BJ (cell line): ENCODE data around the gene OPTC. TPM values are rescaled to one million over a fixed set of nuclear protein-coding genes. Genes with fewer than 3 reads are reported as not detected.

Experiments
- CTCF ChIA-PET: fragments of 350-600 bp; formaldehyde crosslinking; extraction: SDS; loops from one replicate; lab custom pipeline; 2021; ENCODE audit warnings: antibody characterized with exemption, inconsistent platforms; lab: Yijun Ruan, JAX
- POLR2A ChIA-PET: fragments of 300-600 bp; sonication (Branson Sonifier 250); formaldehyde crosslinking; extraction: SDS; loops from one replicate; lab custom pipeline; 2021; ENCODE audit warnings: antibody characterized with exemption; lab: Charles Lee
- DNase-seq: peaks from one replicate; pipeline ENCODE4 v3.0.0-alpha.2; 2011; ENCODE audit warnings: low read depth
- H3K27me3 ChIP-seq: 2 replicates; pipeline ENCODE4 v1.6.0; 2011; ENCODE audit warnings: low read length; ENCODE audit not compliant: control insufficient read depth, insufficient read depth
- H3K36me3 ChIP-seq: 2 replicates; pipeline ENCODE4 v1.5.1; 2011; ENCODE audit warnings: low read length; ENCODE audit not compliant: control insufficient read depth, insufficient read depth
- H3K4me3 ChIP-seq: 2 replicates; pipeline ENCODE4 v1.5.1; 2011; ENCODE audit warnings: low read depth, mild to moderate bottlenecking, control low read depth, low read length
- polyA plus RNA-seq: library from polyadenylated mRNA; depleted of rRNA; stranded (reverse); fragments of >200 nt; gene quantifications from 2 replicates; pipeline ENCODE4 v1.2.3, GENCODE V29; 2011
- TF ChIP-seq, protein P1 (sequence below): IDR thresholded peaks from 2 replicates; pipeline ENCODE4 v1.5.1; 2011; ENCODE audit warnings: low read depth, mild to moderate bottlenecking, control low read depth, inconsistent platforms, low read length, moderate library complexity; ENCODE audit not compliant: insufficient read depth

Gene OPTC
- polyA plus RNA-seq, 1 experiment: not detected

DNA sequence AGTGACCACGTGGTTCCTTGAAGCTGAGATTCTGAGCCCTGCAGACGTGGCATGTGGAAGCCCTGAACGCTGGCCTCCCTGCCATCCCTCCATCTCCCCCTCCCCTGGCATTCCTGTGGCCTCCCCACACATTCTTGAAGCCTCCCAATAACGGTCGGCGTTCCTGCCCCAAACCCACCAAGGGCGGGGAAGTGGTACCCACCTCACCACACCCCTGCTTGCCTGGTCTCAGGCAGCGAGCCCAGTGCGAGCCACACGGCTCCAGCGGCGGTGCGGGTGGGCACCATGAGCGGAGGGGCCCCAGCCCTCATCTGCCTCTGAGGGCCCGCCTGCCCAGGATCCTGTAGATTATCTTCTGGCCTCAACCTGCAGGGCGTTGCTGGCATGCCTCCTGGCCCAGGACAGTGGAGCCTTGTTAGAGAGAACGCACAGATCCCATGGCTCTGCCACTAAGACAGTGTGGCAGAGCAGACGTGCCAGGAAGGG, 38.9 kb upstream of the OPTC start:
- no peaks in the 10 kb centered on the region for H3K27me3 ChIP-seq
- ChIA-PET POLR2A (interaction anchor here (1.2 kb wide), 1 partner anchor 15 kb away, joined by 3 read pairs; no protein-coding TSS in a partner anchor), CTCF (interaction anchor here (0.6 to 1.9 kb wide), 3 partner anchors 13 to 385 kb away, joined by 3 to 5 read pairs (median 4); no protein-coding TSS in a partner anchor)
- TF ChIP-seq, protein P1, sequence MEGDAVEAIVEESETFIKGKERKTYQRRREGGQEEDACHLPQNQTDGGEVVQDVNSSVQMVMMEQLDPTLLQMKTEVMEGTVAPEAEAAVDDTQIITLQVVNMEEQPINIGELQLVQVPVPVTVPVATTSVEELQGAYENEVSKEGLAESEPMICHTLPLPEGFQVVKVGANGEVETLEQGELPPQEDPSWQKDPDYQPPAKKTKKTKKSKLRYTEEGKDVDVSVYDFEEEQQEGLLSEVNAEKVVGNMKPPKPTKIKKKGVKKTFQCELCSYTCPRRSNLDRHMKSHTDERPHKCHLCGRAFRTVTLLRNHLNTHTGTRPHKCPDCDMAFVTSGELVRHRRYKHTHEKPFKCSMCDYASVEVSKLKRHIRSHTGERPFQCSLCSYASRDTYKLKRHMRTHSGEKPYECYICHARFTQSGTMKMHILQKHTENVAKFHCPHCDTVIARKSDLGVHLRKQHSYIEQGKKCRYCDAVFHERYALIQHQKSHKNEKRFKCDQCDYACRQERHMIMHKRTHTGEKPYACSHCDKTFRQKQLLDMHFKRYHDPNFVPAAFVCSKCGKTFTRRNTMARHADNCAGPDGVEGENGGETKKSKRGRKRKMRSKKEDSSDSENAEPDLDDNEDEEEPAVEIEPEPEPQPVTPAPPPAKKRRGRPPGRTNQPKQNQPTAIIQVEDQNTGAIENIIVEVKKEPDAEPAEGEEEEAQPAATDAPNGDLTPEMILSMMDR: no peak
- DNase-seq: no peak
- H3K4me3 ChIP-seq: no peak overlapping the region
- no peaks in the 10 kb centered on the region for H3K36me3 ChIP-seq

- TF ChIP-seq, protein P1: no peak
- no peaks in the 10 kb centered on the region for H3K27me3 ChIP-seq
- no peaks in the 10 kb centered on the region for H3K36me3 ChIP-seq
- ChIA-PET CTCF (interaction anchor here (1.3 to 1.9 kb wide), 3 partner anchors 10 to 115 kb away, joined by 4 to 5 read pairs (median 5); no protein-coding TSS in a partner anchor), POLR2A (no interaction called here)
- no peak for DNase-seq
- no peak overlapping the region for H3K4me3 ChIP-seq
Measured at GRCh38 chr1:203455706-203456105, 38.2 kb upstream of the OPTC start.

DNA sequence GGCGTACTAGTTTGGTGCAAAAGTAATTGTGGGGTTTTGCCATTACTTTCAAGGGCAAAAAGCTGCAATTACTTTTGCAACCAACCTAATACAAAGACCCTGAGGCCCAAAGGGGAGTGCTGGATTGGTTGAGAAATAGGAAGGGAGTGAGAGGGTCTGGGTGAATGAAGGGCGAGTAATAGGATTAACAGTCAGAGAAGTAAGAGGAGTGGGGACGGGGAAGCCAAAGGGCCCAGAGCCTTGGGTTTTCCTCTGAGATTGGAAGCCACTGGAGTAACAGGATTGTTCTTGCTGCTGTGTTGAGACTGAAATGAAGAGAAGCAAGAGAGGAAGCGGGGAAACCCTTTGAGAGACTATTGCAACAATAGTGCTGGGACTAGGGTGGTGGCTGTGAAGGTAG, 37.4 kb upstream of the OPTC start:
- no peak for DNase-seq
- CTCF ChIA-PET: interaction anchor here (1.0 to 1.5 kb wide), 3 partner anchors 9 to 113 kb away, joined by 3 to 5 read pairs (median 4); no protein-coding TSS in a partner anchor
- Histone ChIP-seq H3K36me3 (no peaks in the 10 kb centered on the region), H3K27me3 (no peaks in the 10 kb centered on the region), H3K4me3 (no peak overlapping the region)
- POLR2A ChIA-PET: no interaction called here
- TF ChIP-seq, protein P1: no peak

DNA sequence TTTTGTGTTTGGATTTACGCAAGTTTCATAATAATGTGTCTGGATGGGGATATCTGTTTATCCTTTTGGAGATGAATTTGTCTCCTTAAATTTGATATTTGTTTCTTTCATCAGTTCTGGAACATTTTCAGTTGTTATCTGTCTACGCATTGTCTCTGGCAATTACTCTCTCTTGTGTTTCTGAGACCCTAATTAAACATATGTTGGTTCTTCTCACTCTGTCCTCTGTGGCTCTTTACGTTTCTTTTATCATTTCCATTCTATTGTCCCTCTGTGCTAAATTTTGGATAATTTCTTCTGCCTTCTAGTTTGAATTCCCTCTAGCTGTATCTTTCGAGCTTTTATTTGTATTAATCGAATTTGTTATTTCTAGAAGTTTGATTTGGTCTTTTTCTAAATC, 35.9 kb upstream of the OPTC start:
- no peak for DNase-seq
- POLR2A ChIA-PET: no interaction called here

GRCh38 chr1:203459671-203460201, 34.2 kb upstream of the OPTC start:
- TF ChIP-seq, protein P1: no peak
- Histone ChIP-seq H3K4me3 (no peak overlapping the region), H3K27me3 (no peaks in the 10 kb centered on the region), H3K36me3 (no peaks in the 10 kb centered on the region)
- DNase-seq: no peak
- CTCF ChIA-PET: interaction anchor here (2.5 kb wide), 1 partner anchor 28 kb away, joined by 9 read pairs; no protein-coding TSS in a partner anchor
- POLR2A ChIA-PET: no interaction called here

More for the DNA sequence above, 35.9 kb upstream of the OPTC start:
- no peak overlapping the region for H3K4me3 ChIP-seq
- H3K36me3 ChIP-seq: no peaks in the 10 kb centered on the region
- TF ChIP-seq, protein P1: no peak
- no peaks in the 10 kb centered on the region for H3K27me3 ChIP-seq
- CTCF ChIA-PET: interaction anchor here (1.3 kb wide), 1 partner anchor 8 kb away, joined by 3 read pairs; no protein-coding TSS in a partner anchor
